Heart left ventricle (tissue), 16 donors: Measurements from ENCODE around the gene GIPC3. TPM values are rescaled to one million over a fixed set of nuclear protein-coding genes. Genes with fewer than 3 reads are reported as not detected.
A peak's percentile ranks its signal among the peaks of the same experiment; 100 is the strongest.

Experiments
- ATAC-seq, 4 donors: fragments of 200-7000 bp; cut with Tn5 transposase; one replicate each; pipeline ENCODE4 v1.9.1; 2020 to 2022; ENCODE audit warnings: moderate library complexity in 4 of 4, mild to moderate bottlenecking in 3 of 4, moderate number of reproducible peaks in 1 of 4
- DNase-seq, 5 donors: peaks; one replicate each; pipeline ENCODE4 v3.0.0-alpha.2; 2020
- H3K27ac ChIP-seq, 12 donors: fragments of 200-600 bp; sonication (generic) in 4 of 12; one replicate each; pipeline versions ENCODE4 v1.5.0 to v1.8.0; 2016 to 2022; ENCODE audit warnings: mild to moderate bottlenecking in 2 of 12
- H3K27me3 ChIP-seq, 9 donors: fragments of 200-600 bp; sonication (generic) in 2 of 9; one replicate each; pipeline versions ENCODE4 v1.5.1 to v1.8.0; 2016 to 2022; ENCODE audit warnings: mild to moderate bottlenecking in 3 of 9
- H3K36me3 ChIP-seq, 9 donors: fragments of 200-600 bp; sonication (generic) in 2 of 9; one replicate each; pipeline versions ENCODE4 v1.5.0 to v1.8.0; 2018 to 2022; ENCODE audit warnings: mild to moderate bottlenecking in 2 of 9
- H3K4me1 ChIP-seq, 12 donors: fragments of 200-600 bp; sonication (generic) in 4 of 12; one replicate each; pipeline versions ENCODE4 v1.5.0 to v1.8.0; 2016 to 2022; ENCODE audit warnings: mild to moderate bottlenecking in 3 of 12
- H3K4me3 ChIP-seq, 12 donors: fragments of 200-600 bp; sonication (generic) in 4 of 12; one replicate each; pipeline versions ENCODE4 v1.5.0 to v1.8.0; 2017 to 2022; ENCODE audit warnings: mild to moderate bottlenecking in 9 of 12, moderate library complexity in 4 of 12
- H3K9me3 ChIP-seq, 12 donors: fragments of 200-600 bp; sonication (generic) in 4 of 12; one replicate each; pipeline versions ENCODE4 v1.5.0 to v1.8.0; 2016 to 2022; ENCODE audit warnings: mild to moderate bottlenecking in 1 of 12
- CTCF ChIP-seq, 12 donors: fragments of 200-600 bp; sonication (generic) in 4 of 12; IDR thresholded peaks; one replicate each; pipeline versions ENCODE4 v1.5.0 to v1.8.0; 2018 to 2022; ENCODE audit warnings: antibody characterized with exemption in 12 of 12, mild to moderate bottlenecking in 5 of 12
- POLR2A ChIP-seq, 2 donors: fragments of 450-650 bp; IDR thresholded peaks; one replicate each; pipeline ENCODE4 v1.6.1; 2017; ENCODE audit warnings: antibody characterized with exemption in 2 of 2, mild to moderate bottlenecking in 2 of 2, moderate library complexity in 2 of 2
- WGBS, 4 donors: extraction: QIAGEN DNeasy Blood & Tissue Kit in 2 of 4; methylation state at CpG; one replicate each; pipeline versions ENCODE4 v1.1.5 to v1.1.7; 2013 to 2018; 5-methylcytosine and 5-hydroxymethylcytosine counted together
- intact Hi-C, 10 donors: fragments of 100-400 bp; cut with DNase I; formaldehyde crosslinking; loops; one replicate each; pipeline versions ENCODE4 v1.11.1 to v1.14.2; 2022
- polyA plus RNA-seq, 2 donors: library from polyadenylated mRNA; stranded (reverse); fragments of 200-250 nt; gene quantifications; one replicate each; pipeline ENCODE4 v1.2.3, GENCODE V29; 2013
- total RNA-seq, 9 donors: library from RNA; depleted of rRNA in 2 of 9; stranded (reverse); fragments of >200 nt in 2 of 9; fragmentation: NEBNext Ultra II Directional in 3 of 9; extraction: Animal tissue kit (Norgen Biotek cat#: 25700) in 3 of 9; gene quantifications; one replicate each; pipeline versions ENCODE4 v1.1.0 to v1.2.4, GENCODE V29; 2016 to 2023
- donor health status: ischemic (EF 13 %, LVEDD 7.1; RV severe dilation, severe dysfunction).
- donor health status: healthy with polysubstance abuse.
- donor health status: DM: no; HTN: yes; CAD: no.
- donor health status: DM: no; HTN: no; CAD: no.
- donor health status: ischemic (EF 25% LVEDD 6.9; RV normal size, moderate dysfunction).
- donor health status: ischemic (EF 25% LVEDD 5.7; RV mildly dilated, moderate dysfunction).
- donor health status: healthy.
- donor health status: DM: yes; HTN: yes; CAD: no.
- donor health status: ischemic (EF 35%, LVEDD 5.7; RV mildly dilated, moderate dysfunction).
- donor health status: nonischemic (EF 11% LVEDD 7.7; RV severe dilation, severe dysfunction).
- donor health status: DM: yes; HTN: yes; CAD: no.
- donor health status: PGD.
- donor health status: ischemic (EF 29% LVEDD 5.4; RV normal size, mild dysfunction).
- donor health status: nonischemic (EF 23%, LVEDD 6.1; RV moderate dilation, normal function).

GIPC3 gene
- total and polyA plus RNA-seq, 11 donors = 1.00 to 3.3 (median 2.0) TPM

- intact Hi-C loops = loop anchor here in 2 of 10 donors (2.0 to 5.0 kb wide), 3 partner anchors 17 to 53 kb away; partner anchors contain the start of genes MFSD12 (in 2 of the 2) and CACTIN (in 1 of the 2)
- 1 to 2% (median 1%) methylated on average over 17 to 60 of the region's 60 CpGs for WGBS, 4 donors
- H3K36me3 ChIP-seq = peaks cover 0 to 9% (median 0%) of the 10 kb centered on the region in 9 donors
- no peaks in the 10 kb centered on the region for H3K27me3 ChIP-seq
- peaks cover 0 to 37% (median 22%) of the 10 kb centered on the region in 12 donors for H3K4me1 ChIP-seq
- H3K27ac ChIP-seq = peak overlapping the region in 11 of 12 donors; percentile 36 to 86 (median 79)
- peak overlapping the region; percentile 62 to 98 (median 94) for H3K4me3 ChIP-seq
- ATAC-seq = peak in 1 of 4 donors; percentile 8
- TF ChIP-seq CTCF (IDR thresholded peaks at IDR 0.05) (no peak), POLR2A (IDR thresholded peaks at IDR 0.05) (no peak)
- DNase-seq = peak in 2 of 5 donors; percentile 55 to 77
- H3K9me3 ChIP-seq = no peaks in the 10 kb centered on the region
Observed at GRCh38 chr19:3573162-3573857, 12.0 kb upstream of the GIPC3 start.

- intact Hi-C loops = loop anchor here in 2 of 10 donors (2.0 to 5.0 kb wide), 3 partner anchors 17 to 53 kb away; partner anchors contain the start of genes MFSD12 (in 2 of the 2) and CACTIN (in 1 of the 2)
- Histone ChIP-seq H3K9me3 (no peaks in the 10 kb centered on the region), H3K27me3 (no peaks in the 10 kb centered on the region), H3K4me3 (peak overlapping the region; percentile 62 to 98 (median 94)), H3K27ac (peak overlapping the region in 1 of 12 donors; percentile 82), H3K36me3 (peaks cover 0 to 9% (median 0%) of the 10 kb centered on the region in 9 donors), H3K4me1 (peaks cover 0 to 37% (median 22%) of the 10 kb centered on the region in 12 donors)
- TF ChIP-seq CTCF (IDR thresholded peaks at IDR 0.05) (no peak), POLR2A (IDR thresholded peaks at IDR 0.05) (no peak)
- ATAC-seq = peak in 3 of 4 donors; percentile 19 to 36 (median 23)
- WGBS, 4 donors = 62 to 68% (median 63%) methylated on average over 53 to 55 of the region's 55 CpGs
- DNase-seq = peak; percentile 76 to 93 (median 87)
Observed at GRCh38 chr19:3573858-3574637, 11.2 kb upstream of the GIPC3 start.

- Histone ChIP-seq H3K4me1 (peaks cover 0 to 37% (median 22%) of the 10 kb centered on the region in 12 donors), H3K9me3 (no peaks in the 10 kb centered on the region), H3K36me3 (peaks cover 0 to 9% (median 0%) of the 10 kb centered on the region in 9 donors), H3K4me3 (no peak overlapping the region), H3K27me3 (no peaks in the 10 kb centered on the region), H3K27ac (no peak overlapping the region)
- ATAC-seq (no peak), DNase-seq (no peak)
- intact Hi-C loops = no loop called here
- 89 to 95% (median 93%) methylated on average over 19 of the region's 19 CpGs for whole genome bisulfite sequencing, 4 donors
- TF ChIP-seq POLR2A (IDR thresholded peaks at IDR 0.05) = no peak
- no peak for TF ChIP-seq CTCF (IDR thresholded peaks at IDR 0.05)
Observed at GRCh38 chr19:3575260-3575741, 10.0 kb upstream of the GIPC3 start.
